GM23338 (cell line): ENCODE results near the gene TMC1. TPM values are rescaled to one million over a fixed set of nuclear protein-coding genes. Genes with fewer than 3 reads are reported as not detected.

Source experiments
- ATAC-seq: fragments of 200-7000 bp; cut with Tn5 transposase; 3 replicates; pipeline ENCODE4 v1.9.1; 2020
- DNase-seq: peaks from one replicate; pipeline ENCODE4 v3.0.0-alpha.2; 2015; ENCODE audit warnings: low spot score
- H2AFZ ChIP-seq: fragments of 200-600 bp; sonication (generic); 2 replicates; pipeline ENCODE4 v1.8.0; 2016; ENCODE audit warnings: antibody characterized with exemption, mild to moderate bottlenecking, moderate library complexity
- H3F3A ChIP-seq: fragments of 200-600 bp; sonication (generic); replicated peaks from 2 replicates; pipeline ENCODE4 v1.8.0; 2017; ENCODE audit warnings: antibody characterized with exemption, mixed run types, low read depth
- H3K27ac ChIP-seq: fragments of 200-600 bp; sonication (generic); 2 replicates; pipeline ENCODE4 v1.6.1; 2016; ENCODE audit warnings: low read depth
- H3K27me3 ChIP-seq: fragments of 200-600 bp; sonication (generic); 2 replicates; pipeline ENCODE4 v1.8.0; 2016; ENCODE audit warnings: mild to moderate bottlenecking, mixed run types, moderate library complexity; ENCODE audit not compliant: insufficient read depth
- H3K36me3 ChIP-seq: fragments of 200-600 bp; sonication (generic); 2 replicates; pipeline ENCODE4 v1.8.0; 2016; ENCODE audit warnings: mild to moderate bottlenecking; ENCODE audit not compliant: insufficient read depth
- H3K4me1 ChIP-seq: fragments of 200-600 bp; sonication (generic); 2 replicates; pipeline ENCODE4 v1.8.0; 2016; ENCODE audit warnings: mild to moderate bottlenecking, moderate library complexity; ENCODE audit not compliant: insufficient read depth
- H3K4me2 ChIP-seq: fragments of 200-600 bp; sonication (generic); 2 replicates; pipeline ENCODE4 v1.7.1; 2017; ENCODE audit warnings: mixed run types
- H3K4me3 ChIP-seq: fragments of 200-600 bp; sonication (generic); 2 replicates; pipeline ENCODE4 v1.6.1; 2016; ENCODE audit warnings: mixed run types
- H3K79me2 ChIP-seq: fragments of 200-600 bp; sonication (generic); replicated peaks from 2 replicates; pipeline ENCODE4 v1.8.0; 2017; ENCODE audit warnings: mild to moderate bottlenecking; ENCODE audit not compliant: insufficient read depth
- H3K9me2 ChIP-seq: fragments of 200-600 bp; sonication (generic); 2 replicates; pipeline ENCODE4 v1.8.0; 2017; ENCODE audit not compliant: insufficient read depth
- H4K20me1 ChIP-seq: fragments of 200-600 bp; sonication (generic); replicated peaks from 2 replicates; pipeline ENCODE4 v1.8.0; 2017; ENCODE audit warnings: mild to moderate bottlenecking; ENCODE audit not compliant: insufficient read depth
- H3K27ac Mint-ChIP-seq: 2 replicates; pipeline ENCODE4 v1.8.0; 2020; ENCODE audit warnings: inconsistent platforms, mild to moderate bottlenecking, moderate library complexity, mixed read lengths
- H3K27me3 Mint-ChIP-seq: 3 replicates; pipeline ENCODE4 v1.8.0; 2022; ENCODE audit warnings: low read depth, mild to moderate bottlenecking, moderate library complexity, mixed read lengths, inconsistent platforms; ENCODE audit not compliant: insufficient read depth, poor library complexity
- H3K36me3 Mint-ChIP-seq: 3 replicates; pipeline ENCODE4 v1.8.0; 2021; ENCODE audit warnings: low read depth, mild to moderate bottlenecking, inconsistent platforms, moderate library complexity, mixed read lengths
- H3K4me1 Mint-ChIP-seq: 3 replicates; pipeline ENCODE4 v1.8.0; 2020; ENCODE audit warnings: mild to moderate bottlenecking, inconsistent platforms, mixed read lengths
- H3K4me3 Mint-ChIP-seq: 3 replicates; pipeline ENCODE4 v1.8.0; 2021; ENCODE audit warnings: moderate library complexity, mild to moderate bottlenecking, inconsistent platforms, mixed read lengths
- H3K9me3 Mint-ChIP-seq: 3 replicates; pipeline ENCODE4 v1.8.0; 2020; ENCODE audit warnings: moderate library complexity, mild to moderate bottlenecking, inconsistent platforms, mixed read lengths
- CREB1 ChIP-seq: fragments of 250-450 bp; sonication (Bioruptor Pico); IDR thresholded peaks from 2 replicates; pipeline ENCODE4 v1.5.0; 2020; ENCODE audit warnings: low read depth, mild to moderate bottlenecking, moderate library complexity
- CTCF ChIP-seq, 2 experiments: fragments of 200-600 bp in 1 of 2; sonication (generic) in 1 of 2; conservative IDR thresholded peaks; 2 replicates each; pipeline versions ENCODE4 v1.5.1 to v1.6.1; 2016 to 2017; ENCODE audit warnings: antibody characterized with exemption in 2 of 2, low read depth in 2 of 2, mild to moderate bottlenecking in 2 of 2, moderate library complexity in 1 of 2
- ETS1 ChIP-seq: IDR thresholded peaks from 2 replicates; pipeline ENCODE4 v1.6.1; 2016; ENCODE audit warnings: antibody characterized with exemption
- EZH2 ChIP-seq: fragments of 200-600 bp; sonication (generic); IDR thresholded peaks from one replicate; pipeline ENCODE4 v1.8.0; 2017; ENCODE audit warnings: antibody characterized with exemption, mild to moderate bottlenecking, low read depth; ENCODE audit not compliant: unreplicated experiment
- EZH2phosphoT487 ChIP-seq: fragments of 200-600 bp; sonication (generic); IDR thresholded peaks from one replicate; pipeline ENCODE4 v1.8.1; 2018; ENCODE audit warnings: antibody characterized with exemption; ENCODE audit not compliant: unreplicated experiment
- JUNB ChIP-seq: IDR thresholded peaks from one replicate; pipeline ENCODE4 v1.6.1; 2016; ENCODE audit warnings: antibody characterized with exemption; ENCODE audit not compliant: unreplicated experiment
- NANOG ChIP-seq: IDR thresholded peaks from 2 replicates; pipeline ENCODE4 v1.6.1; 2016; ENCODE audit warnings: antibody characterized with exemption, borderline replicate concordance
- POLR2AphosphoS5 ChIP-seq: IDR thresholded peaks from 2 replicates; pipeline ENCODE4 v1.6.1; 2016; ENCODE audit warnings: antibody characterized with exemption, low read depth
- REST ChIP-seq: IDR thresholded peaks from one replicate; pipeline ENCODE4 v1.6.1; 2018; ENCODE audit warnings: antibody characterized with exemption; ENCODE audit not compliant: unreplicated experiment
- STAT1 ChIP-seq: IDR thresholded peaks from one replicate; pipeline ENCODE4 v1.6.1; 2016; ENCODE audit warnings: antibody characterized with exemption; ENCODE audit not compliant: unreplicated experiment
- ZNF114 ChIP-seq: fragments of 250-450 bp; sonication (Bioruptor Pico); IDR thresholded peaks from 2 replicates; pipeline ENCODE4 v1.5.0; 2020; ENCODE audit warnings: mild to moderate bottlenecking, moderate library complexity
- ZNF331 ChIP-seq: fragments of 250-450 bp; sonication (Bioruptor Pico); IDR thresholded peaks from 2 replicates; pipeline ENCODE4 v1.5.0; 2020; ENCODE audit warnings: low read depth, mild to moderate bottlenecking, moderate library complexity
- ZNF462 ChIP-seq: fragments of 250-450 bp; sonication (Bioruptor Pico); IDR thresholded peaks from 2 replicates; pipeline ENCODE4 v1.5.0; 2020; ENCODE audit warnings: mild to moderate bottlenecking, moderate library complexity
- polyA plus RNA-seq: library from polyadenylated mRNA; unstranded; fragments of >200 nt; fragmentation: Nextera tagmentation; extraction: Ambion mirVana; gene quantifications from 2 replicates; pipeline ENCODE4 v1.2.1, GENCODE V29; 2016
- total RNA-seq: library from RNA; depleted of rRNA; stranded (reverse); fragments of >200 nt; shearing (Covaris generic); gene quantifications from 2 replicates; pipeline ENCODE4 v1.2.3, GENCODE V29; 2014

TMC1 gene
- total and polyA plus RNA-seq, 2 experiments from 2014 or later, result 0.61 to 1.2 TPM

GRCh38 chr9:72855890-72856523, 334.6 kb downstream of the TMC1 start:
- DNase-seq (no peak), ATAC-seq (peak; percentile 71)
- H3K9me3 Mint-ChIP-seq, result peaks cover 8% of the 10 kb centered on the region
- H3K36me3 ChIP-seq, result no peaks in the 10 kb centered on the region
- no peaks in the 10 kb centered on the region for H3K4me1 ChIP-seq
- no peaks in the 10 kb centered on the region for H3K9me2 ChIP-seq
- no peak overlapping the region for H3K4me2 ChIP-seq
- no peaks in the 10 kb centered on the region for H3K27me3 ChIP-seq
- TF ChIP-seq ZNF331 (CRISPR knock-in tag) (no peak), ETS1 (no peak), ZNF114 (CRISPR knock-in tag) (no peak), STAT1 (no peak), NANOG (no peak), EZH2 (no peak), EZH2phosphoT487 (no peak), ZNF462 (CRISPR knock-in tag) (no peak), JUNB (no peak), CREB1 (no peak), REST (no peak), POLR2AphosphoS5 (no peak), CTCF (conservative IDR thresholded peaks at IDR 0.05; ENCODE audit: low read depth in 2 of 2) (no peak)
- H3K27me3 Mint-ChIP-seq, result peaks cover 2% of the 10 kb centered on the region
- H3K4me1 Mint-ChIP-seq, result peaks cover 18% of the 10 kb centered on the region
- H3K79me2 ChIP-seq, result no peaks in the 10 kb centered on the region
- H2AFZ ChIP-seq, result peak overlapping the region; percentile 58; the same call in 1 of the 2 replicates
- H3K27ac ChIP-seq, result no peak overlapping the region
- no peaks in the 10 kb centered on the region for H3F3A ChIP-seq
- H3K4me3 Mint-ChIP-seq, result no peak overlapping the region
- H3K36me3 Mint-ChIP-seq, result peaks cover 5% of the 10 kb centered on the region
- H3K4me3 ChIP-seq, result no peak overlapping the region
- H3K27ac Mint-ChIP-seq, result no peak overlapping the region
- no peaks in the 10 kb centered on the region for H4K20me1 ChIP-seq
